Liver (tissue), 3 donors: Measurements from ENCODE around the gene NPRL2.

Source experiments
- JUND ChIP-seq, 2 donors: IDR thresholded peaks; 2 replicates each; pipeline ENCODE4 v1.6.1; 2016; ENCODE audit warnings: antibody characterized with exemption in 2 of 2
- NR2F2 ChIP-seq: IDR thresholded peaks from 2 replicates; pipeline ENCODE4 v1.6.1; 2016; ENCODE audit warnings: antibody characterized with exemption
- RAD21 ChIP-seq, 2 donors: IDR thresholded peaks; 2 replicates each; pipeline ENCODE4 v1.6.1; 2016; ENCODE audit warnings: antibody characterized with exemption in 2 of 2, mild to moderate bottlenecking in 2 of 2
- YY1 ChIP-seq: IDR thresholded peaks from 2 replicates; pipeline ENCODE4 v1.6.1; 2016; ENCODE audit warnings: antibody characterized with exemption, mild to moderate bottlenecking
- TF ChIP-seq, protein P1 (sequence below): fragments of 150-350 bp; IDR thresholded peaks from 2 replicates; pipeline ENCODE4 v1.5.1; 2017; ENCODE audit warnings: improper control_type of control experiment, low read depth, low read length; ENCODE audit not compliant: missing input control
- TF ChIP-seq, protein P2 (sequence below): IDR thresholded peaks from 2 replicates; pipeline ENCODE4 v1.6.1; 2016; ENCODE audit warnings: antibody characterized with exemption, mild to moderate bottlenecking
- TF ChIP-seq, protein P3 (sequence below): IDR thresholded peaks from 2 replicates; pipeline ENCODE4 v1.6.1; 2016; ENCODE audit warnings: antibody characterized with exemption
- TF ChIP-seq, protein P4 (sequence below): IDR thresholded peaks from 2 replicates; pipeline ENCODE4 v1.6.1; 2016; ENCODE audit warnings: antibody characterized with exemption
- donor health status: healthy.
- donor health status: healthy.

DNA sequence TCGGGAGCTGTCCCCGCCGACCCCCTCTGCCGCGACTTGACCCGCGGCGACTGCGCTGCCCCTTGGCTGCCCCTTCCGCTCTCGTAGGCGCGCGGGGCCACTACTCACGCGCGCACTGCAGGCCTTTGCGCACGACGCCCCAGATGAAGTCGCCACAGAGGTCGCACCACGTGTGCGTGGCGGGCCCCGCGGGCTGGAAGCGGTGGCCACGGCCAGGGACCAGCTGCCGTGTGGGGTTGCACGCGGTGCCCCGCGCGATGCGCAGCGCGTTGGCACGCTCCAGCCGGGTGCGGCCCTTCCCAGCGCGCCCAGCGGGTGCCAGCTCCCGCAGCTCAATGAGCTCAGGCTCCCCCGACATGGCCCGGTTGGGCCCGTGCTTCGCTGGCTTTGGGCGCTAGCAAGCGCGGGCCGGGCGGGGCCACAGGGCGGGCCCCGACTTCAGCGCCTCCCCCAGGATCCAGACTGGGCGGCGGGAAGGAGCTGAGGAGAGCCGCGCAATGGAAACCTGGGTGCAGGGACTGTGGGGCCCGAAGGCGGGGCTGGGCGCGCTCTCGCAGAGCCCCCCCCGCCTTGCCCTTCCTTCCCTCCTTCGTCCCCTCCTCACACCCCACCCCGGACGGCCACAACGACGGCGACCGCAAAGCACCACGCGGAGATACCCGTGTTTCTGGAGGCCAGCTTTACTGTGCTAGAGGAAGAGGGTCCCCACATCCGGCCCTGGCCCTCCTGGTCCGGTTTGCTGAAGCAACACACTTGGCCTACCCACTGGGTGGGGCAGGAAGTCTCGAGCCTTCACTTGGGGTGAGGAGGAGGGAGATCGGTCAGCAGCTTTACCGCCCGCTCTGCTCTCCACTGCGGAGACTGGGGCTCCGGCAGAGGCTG is 9.9 kb downstream of the NPRL2 start, which contains the start of gene RASSF1:
- TF ChIP-seq, protein P1, sequence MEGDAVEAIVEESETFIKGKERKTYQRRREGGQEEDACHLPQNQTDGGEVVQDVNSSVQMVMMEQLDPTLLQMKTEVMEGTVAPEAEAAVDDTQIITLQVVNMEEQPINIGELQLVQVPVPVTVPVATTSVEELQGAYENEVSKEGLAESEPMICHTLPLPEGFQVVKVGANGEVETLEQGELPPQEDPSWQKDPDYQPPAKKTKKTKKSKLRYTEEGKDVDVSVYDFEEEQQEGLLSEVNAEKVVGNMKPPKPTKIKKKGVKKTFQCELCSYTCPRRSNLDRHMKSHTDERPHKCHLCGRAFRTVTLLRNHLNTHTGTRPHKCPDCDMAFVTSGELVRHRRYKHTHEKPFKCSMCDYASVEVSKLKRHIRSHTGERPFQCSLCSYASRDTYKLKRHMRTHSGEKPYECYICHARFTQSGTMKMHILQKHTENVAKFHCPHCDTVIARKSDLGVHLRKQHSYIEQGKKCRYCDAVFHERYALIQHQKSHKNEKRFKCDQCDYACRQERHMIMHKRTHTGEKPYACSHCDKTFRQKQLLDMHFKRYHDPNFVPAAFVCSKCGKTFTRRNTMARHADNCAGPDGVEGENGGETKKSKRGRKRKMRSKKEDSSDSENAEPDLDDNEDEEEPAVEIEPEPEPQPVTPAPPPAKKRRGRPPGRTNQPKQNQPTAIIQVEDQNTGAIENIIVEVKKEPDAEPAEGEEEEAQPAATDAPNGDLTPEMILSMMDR = no peak
- TF ChIP-seq, protein P2, sequence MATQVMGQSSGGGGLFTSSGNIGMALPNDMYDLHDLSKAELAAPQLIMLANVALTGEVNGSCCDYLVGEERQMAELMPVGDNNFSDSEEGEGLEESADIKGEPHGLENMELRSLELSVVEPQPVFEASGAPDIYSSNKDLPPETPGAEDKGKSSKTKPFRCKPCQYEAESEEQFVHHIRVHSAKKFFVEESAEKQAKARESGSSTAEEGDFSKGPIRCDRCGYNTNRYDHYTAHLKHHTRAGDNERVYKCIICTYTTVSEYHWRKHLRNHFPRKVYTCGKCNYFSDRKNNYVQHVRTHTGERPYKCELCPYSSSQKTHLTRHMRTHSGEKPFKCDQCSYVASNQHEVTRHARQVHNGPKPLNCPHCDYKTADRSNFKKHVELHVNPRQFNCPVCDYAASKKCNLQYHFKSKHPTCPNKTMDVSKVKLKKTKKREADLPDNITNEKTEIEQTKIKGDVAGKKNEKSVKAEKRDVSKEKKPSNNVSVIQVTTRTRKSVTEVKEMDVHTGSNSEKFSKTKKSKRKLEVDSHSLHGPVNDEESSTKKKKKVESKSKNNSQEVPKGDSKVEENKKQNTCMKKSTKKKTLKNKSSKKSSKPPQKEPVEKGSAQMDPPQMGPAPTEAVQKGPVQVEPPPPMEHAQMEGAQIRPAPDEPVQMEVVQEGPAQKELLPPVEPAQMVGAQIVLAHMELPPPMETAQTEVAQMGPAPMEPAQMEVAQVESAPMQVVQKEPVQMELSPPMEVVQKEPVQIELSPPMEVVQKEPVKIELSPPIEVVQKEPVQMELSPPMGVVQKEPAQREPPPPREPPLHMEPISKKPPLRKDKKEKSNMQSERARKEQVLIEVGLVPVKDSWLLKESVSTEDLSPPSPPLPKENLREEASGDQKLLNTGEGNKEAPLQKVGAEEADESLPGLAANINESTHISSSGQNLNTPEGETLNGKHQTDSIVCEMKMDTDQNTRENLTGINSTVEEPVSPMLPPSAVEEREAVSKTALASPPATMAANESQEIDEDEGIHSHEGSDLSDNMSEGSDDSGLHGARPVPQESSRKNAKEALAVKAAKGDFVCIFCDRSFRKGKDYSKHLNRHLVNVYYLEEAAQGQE = peak; percentile 33
- TF ChIP-seq RAD21 (IDR thresholded peaks at IDR 0.05) (no peak), JUND (IDR thresholded peaks at IDR 0.05) (no peak), NR2F2 (no peak), YY1 (no peak)
- TF ChIP-seq, protein P3, sequence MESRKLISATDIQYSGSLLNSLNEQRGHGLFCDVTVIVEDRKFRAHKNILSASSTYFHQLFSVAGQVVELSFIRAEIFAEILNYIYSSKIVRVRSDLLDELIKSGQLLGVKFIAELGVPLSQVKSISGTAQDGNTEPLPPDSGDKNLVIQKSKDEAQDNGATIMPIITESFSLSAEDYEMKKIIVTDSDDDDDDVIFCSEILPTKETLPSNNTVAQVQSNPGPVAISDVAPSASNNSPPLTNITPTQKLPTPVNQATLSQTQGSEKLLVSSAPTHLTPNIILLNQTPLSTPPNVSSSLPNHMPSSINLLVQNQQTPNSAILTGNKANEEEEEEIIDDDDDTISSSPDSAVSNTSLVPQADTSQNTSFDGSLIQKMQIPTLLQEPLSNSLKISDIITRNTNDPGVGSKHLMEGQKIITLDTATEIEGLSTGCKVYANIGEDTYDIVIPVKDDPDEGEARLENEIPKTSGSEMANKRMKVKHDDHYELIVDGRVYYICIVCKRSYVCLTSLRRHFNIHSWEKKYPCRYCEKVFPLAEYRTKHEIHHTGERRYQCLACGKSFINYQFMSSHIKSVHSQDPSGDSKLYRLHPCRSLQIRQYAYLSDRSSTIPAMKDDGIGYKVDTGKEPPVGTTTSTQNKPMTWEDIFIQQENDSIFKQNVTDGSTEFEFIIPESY = no peak
- TF ChIP-seq, protein P4, sequence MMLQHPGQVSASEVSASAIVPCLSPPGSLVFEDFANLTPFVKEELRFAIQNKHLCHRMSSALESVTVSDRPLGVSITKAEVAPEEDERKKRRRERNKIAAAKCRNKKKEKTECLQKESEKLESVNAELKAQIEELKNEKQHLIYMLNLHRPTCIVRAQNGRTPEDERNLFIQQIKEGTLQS = no peak
